B cell (primary cell): Measurements from ENCODE around the gene ZNF132. TPM values are rescaled to one million over a fixed set of nuclear protein-coding genes. Genes with fewer than 3 reads are reported as not detected.

ENCODE experiments used
- ATAC-seq: fragments of 200-7000 bp; cut with Tn5 transposase; one replicate; pipeline ENCODE4 v1.10.0; 2021; ENCODE audit warnings: low read depth, mild to moderate bottlenecking, moderate number of reproducible peaks, moderate library complexity
- CTCF ChIA-PET: fragments of 350-600 bp; sonication (Branson Sonifier 250); formaldehyde crosslinking; loops from one replicate; lab custom pipeline; 2021; ENCODE audit warnings: antibody characterized with exemption, inconsistent platforms; lab: Charles Lee
- POLR2A ChIA-PET: fragments of 350-600 bp; sonication (Branson Sonifier 250); formaldehyde crosslinking; loops from one replicate; lab custom pipeline; 2021; ENCODE audit warnings: antibody characterized with exemption; lab: Charles Lee
- DNase-seq: peaks from one replicate; pipeline ENCODE4 v3.0.0; 2013
- H2AFZ ChIP-seq: 2 replicates; pipeline ENCODE4 v1.6.1; 2012; ENCODE audit warnings: mild to moderate bottlenecking, low read depth, low read length; ENCODE audit not compliant: insufficient read depth, poor library complexity, severe bottlenecking
- H3K27ac ChIP-seq, 2 donors: 1 replicate in 1 of 2; 2 replicates in 1 of 2; pipeline ENCODE4 v1.5.1; 2012 to 2013; ENCODE audit warnings: low read length in 2 of 2, mild to moderate bottlenecking in 2 of 2, moderate library complexity in 1 of 2
- H3K27me3 ChIP-seq, 4 experiments: fragments of 200-600 bp in 1 of 4; sonication (generic) in 1 of 4; replicated peaks in 1 of 4; 1 replicate in 2 of 4; 2 replicates in 2 of 4; pipeline versions ENCODE4 v1.6.1 to v1.7.0; 2013 to 2016; ENCODE audit warnings: low read length in 3 of 4, mild to moderate bottlenecking in 2 of 4, mixed read lengths in 1 of 4, moderate library complexity in 1 of 4; ENCODE audit not compliant: insufficient read depth in 4 of 4, control insufficient read depth in 3 of 4; ENCODE audit errors: control extremely low read depth in 1 of 4
- H3K36me3 ChIP-seq, 2 experiments: replicated peaks in 1 of 2; 1 replicate in 1 of 2; 2 replicates in 1 of 2; pipeline versions ENCODE4 v1.6.1 to v1.7.1; 2013; ENCODE audit warnings: low read length in 1 of 2; ENCODE audit not compliant: insufficient read depth in 2 of 2, control insufficient read depth in 1 of 2; ENCODE audit errors: control extremely low read depth in 1 of 2, extremely low read depth in 1 of 2
- H3K4me1 ChIP-seq, 2 donors: fragments of 200-600 bp in 1 of 2; sonication (generic) in 1 of 2; 1 replicate in 1 of 2; 2 replicates in 1 of 2; pipeline versions ENCODE4 v1.5.1 to v1.6.1; 2013 to 2017; ENCODE audit warnings: low read length in 2 of 2; ENCODE audit not compliant: control insufficient read depth in 2 of 2, insufficient read depth in 2 of 2
- H3K4me2 ChIP-seq: replicated peaks from 2 replicates; pipeline ENCODE3; 2012; ENCODE audit warnings: mild to moderate bottlenecking, low read depth, low read length; ENCODE audit not compliant: poor library complexity, severe bottlenecking
- H3K4me3 ChIP-seq, 5 experiments: fragments of 200-600 bp in 1 of 5; sonication (generic) in 1 of 5; 1 replicate in 3 of 5; 2 replicates in 2 of 5; pipeline versions ENCODE4 v1.5.1 to v1.7.0; 2011 to 2016; ENCODE audit warnings: low read length in 4 of 5, mild to moderate bottlenecking in 4 of 5, low read depth in 2 of 5, control low read depth in 1 of 5, moderate library complexity in 1 of 5; ENCODE audit not compliant: insufficient read depth in 1 of 5; ENCODE audit errors: control extremely low read depth in 1 of 5, extremely low read depth in 1 of 5
- H3K79me2 ChIP-seq: fragments of 200-600 bp; sonication (generic); one replicate; pipeline ENCODE4 v1.6.0; 2016; ENCODE audit warnings: low read length; ENCODE audit not compliant: control insufficient read depth, insufficient read depth
- H3K9ac ChIP-seq: fragments of 200-600 bp; sonication (generic); 2 replicates; pipeline ENCODE4 v1.6.1; 2017; ENCODE audit warnings: mild to moderate bottlenecking, low read length, moderate library complexity
- H3K9me3 ChIP-seq, 3 donors: one replicate each; pipeline versions ENCODE4 v1.6.1 to v1.7.1; 2013; ENCODE audit warnings: low read length in 2 of 3; ENCODE audit not compliant: control insufficient read depth in 2 of 3, insufficient read depth in 1 of 3; ENCODE audit errors: control extremely low read depth in 1 of 3
- H4K20me1 ChIP-seq: 2 replicates; pipeline ENCODE4 v1.6.0; 2012; ENCODE audit warnings: mild to moderate bottlenecking, low read length; ENCODE audit not compliant: insufficient read depth, control insufficient read depth, poor library complexity, severe bottlenecking
- H3K27ac Mint-ChIP-seq: one replicate; pipeline ENCODE4 v1.8.0; 2021; ENCODE audit warnings: mixed read lengths
- H3K27me3 Mint-ChIP-seq: one replicate; pipeline ENCODE4 v1.8.0; 2021; ENCODE audit warnings: mixed read lengths
- H3K4me1 Mint-ChIP-seq: one replicate; pipeline ENCODE4 v1.8.0; 2021; ENCODE audit warnings: mixed read lengths
- H3K4me3 Mint-ChIP-seq: one replicate; pipeline ENCODE4 v1.8.0; 2021; ENCODE audit warnings: mixed read lengths
- H3K9me3 Mint-ChIP-seq: one replicate; pipeline ENCODE4 v1.8.0; 2022; ENCODE audit warnings: mixed read lengths; ENCODE audit not compliant: insufficient read depth
- EZH2 ChIP-seq: IDR thresholded peaks from 2 replicates; pipeline ENCODE4 v1.6.1; 2012; ENCODE audit warnings: borderline replicate concordance, low read depth, mild to moderate bottlenecking, moderate library complexity, low read length; ENCODE audit not compliant: insufficient read depth, poor library complexity, severe bottlenecking
- WGBS: methylation state at CpG from one replicate; pipeline ENCODE4 v1.1.5; 2013; ENCODE audit warnings: missing lambda C conversion rate; ENCODE audit not compliant: insufficient coverage; 5-methylcytosine and 5-hydroxymethylcytosine counted together
- intact Hi-C: fragments of 100-400 bp; cut with micrococcal nuclease; formaldehyde crosslinking; loops from one replicate; pipeline ENCODE4 v1.10.0; 2022
- polyA plus RNA-seq: library from polyadenylated mRNA; depleted of rRNA; stranded (reverse); fragments of >200 nt; gene quantifications from 2 replicates; pipeline ENCODE4 v1.2.3, GENCODE V29; 2012
- total RNA-seq, 2 donors: library from RNA; stranded (reverse); fragments of 120-200 nt in 1 of 2; gene quantifications; 1 replicate in 1 of 2; 2 replicates in 1 of 2; pipeline versions ENCODE4 v1.2.3 to v1.2.4, GENCODE V29; 2013 to 2022
- TF ChIP-seq, protein P1 (sequence below): fragments of 200-600 bp; IDR thresholded peaks from one replicate; pipeline ENCODE4 v1.8.0; 2022; ENCODE audit warnings: antibody characterized with exemption, mild to moderate bottlenecking

The ZNF132 gene
- total and polyA plus RNA-seq, 2 donors (not counting 1 experiment from before 2014, with no cell fraction given): 1.6 to 14.7 TPM

DNA sequence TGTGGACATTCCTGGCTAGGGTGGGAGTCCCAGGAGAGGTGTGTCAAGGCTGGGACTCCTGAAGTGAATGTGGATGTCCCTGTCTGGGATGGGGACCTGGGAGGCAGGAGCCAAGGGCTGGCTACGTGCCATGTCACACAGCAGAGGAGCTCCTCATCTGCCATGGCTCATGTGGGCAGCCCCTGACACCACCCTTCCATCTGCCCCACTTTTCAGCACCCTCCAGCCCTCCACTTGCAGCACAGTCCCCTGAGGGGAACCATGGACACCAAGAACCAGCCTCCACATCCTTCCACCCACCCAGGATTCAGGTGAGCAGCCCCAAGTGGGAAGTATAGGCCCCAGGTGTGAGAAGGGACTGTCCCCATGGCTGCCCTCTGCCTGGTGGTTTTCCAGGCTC, 37.9 kb upstream of the ZNF132 start:
- POLR2A ChIA-PET: no interaction called here
- intact Hi-C loops: loop anchor here (2.0 to 5.0 kb wide), 2 partner anchors 116 to 295 kb away; partner anchors contain the start of genes ZNF274 and ZNF497
- Mint-ChIP-seq H3K27ac (no peak overlapping the region), H3K27me3 (no peaks in the 10 kb centered on the region), H3K4me3 (peak overlapping the region; percentile 45), H3K4me1 (peaks cover 20% of the 10 kb centered on the region), H3K9me3 (no peaks in the 10 kb centered on the region)
- peaks cover 14 to 18% of the 10 kb centered on the region in 2 donors for H3K4me1 ChIP-seq
- no peak overlapping the region for H3K4me3 ChIP-seq
- 100% methylated on average over 1 of the region's 1 CpG for WGBS
- H2AFZ ChIP-seq: no peak overlapping the region
- H3K36me3 ChIP-seq: peaks cover 1 to 2% of the 10 kb centered on the region in 2 experiments
- no peaks in the 10 kb centered on the region for H3K9me3 ChIP-seq
- H3K79me2 ChIP-seq: no peaks in the 10 kb centered on the region
- H3K9ac ChIP-seq: no peak overlapping the region
- no peak for ATAC-seq
- H3K27me3 ChIP-seq: no peaks in the 10 kb centered on the region
- no peak overlapping the region for H3K4me2 ChIP-seq
- CTCF ChIA-PET: no interaction called here
- DNase-seq: no peak
- TF ChIP-seq, protein P1, sequence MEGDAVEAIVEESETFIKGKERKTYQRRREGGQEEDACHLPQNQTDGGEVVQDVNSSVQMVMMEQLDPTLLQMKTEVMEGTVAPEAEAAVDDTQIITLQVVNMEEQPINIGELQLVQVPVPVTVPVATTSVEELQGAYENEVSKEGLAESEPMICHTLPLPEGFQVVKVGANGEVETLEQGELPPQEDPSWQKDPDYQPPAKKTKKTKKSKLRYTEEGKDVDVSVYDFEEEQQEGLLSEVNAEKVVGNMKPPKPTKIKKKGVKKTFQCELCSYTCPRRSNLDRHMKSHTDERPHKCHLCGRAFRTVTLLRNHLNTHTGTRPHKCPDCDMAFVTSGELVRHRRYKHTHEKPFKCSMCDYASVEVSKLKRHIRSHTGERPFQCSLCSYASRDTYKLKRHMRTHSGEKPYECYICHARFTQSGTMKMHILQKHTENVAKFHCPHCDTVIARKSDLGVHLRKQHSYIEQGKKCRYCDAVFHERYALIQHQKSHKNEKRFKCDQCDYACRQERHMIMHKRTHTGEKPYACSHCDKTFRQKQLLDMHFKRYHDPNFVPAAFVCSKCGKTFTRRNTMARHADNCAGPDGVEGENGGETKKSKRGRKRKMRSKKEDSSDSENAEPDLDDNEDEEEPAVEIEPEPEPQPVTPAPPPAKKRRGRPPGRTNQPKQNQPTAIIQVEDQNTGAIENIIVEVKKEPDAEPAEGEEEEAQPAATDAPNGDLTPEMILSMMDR: no peak
- TF ChIP-seq EZH2: no peak
- H3K27ac ChIP-seq: no peak overlapping the region
- no peaks in the 10 kb centered on the region for H4K20me1 ChIP-seq

DNA sequence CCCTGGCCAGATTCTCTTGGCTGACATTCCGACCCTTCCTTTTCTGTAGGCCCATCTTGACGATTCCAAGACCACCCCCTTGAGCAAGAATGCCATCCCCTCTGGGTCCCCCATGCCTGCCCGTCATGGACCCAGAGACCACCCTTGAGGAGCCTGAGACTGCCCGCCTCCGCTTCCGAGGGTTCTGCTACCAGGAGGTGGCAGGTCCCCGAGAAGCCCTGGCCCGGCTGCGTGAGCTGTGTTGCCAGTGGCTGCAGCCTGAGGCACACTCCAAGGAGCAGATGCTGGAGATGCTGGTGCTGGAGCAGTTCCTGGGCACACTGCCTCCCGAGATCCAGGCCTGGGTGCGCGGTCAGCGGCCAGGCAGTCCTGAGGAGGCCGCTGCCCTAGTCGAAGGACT, 37.2 kb upstream of the ZNF132 start:
- Histone ChIP-seq H3K4me1 (peaks cover 14 to 18% of the 10 kb centered on the region in 2 donors), H3K4me2 (peak overlapping the region; percentile 91), H3K9ac (no peak overlapping the region), H3K27me3 (no peaks in the 10 kb centered on the region), H2AFZ (peak overlapping the region; percentile 78), H3K4me3 (no peak overlapping the region), H4K20me1 (no peaks in the 10 kb centered on the region), H3K27ac (no peak overlapping the region), H3K79me2 (no peaks in the 10 kb centered on the region), H3K36me3 (peaks cover 4 to 8% of the 10 kb centered on the region in 2 experiments), H3K9me3 (no peaks in the 10 kb centered on the region)
- ChIA-PET POLR2A (interaction anchor here (1.0 to 1.1 kb wide), 2 partner anchors 10 to 43 kb away, joined by 3 to 4 read pairs; partner anchors contain the start of genes ZBTB45 and ZNF324), CTCF (no interaction called here)
- Mint-ChIP-seq H3K4me1 (peaks cover 20% of the 10 kb centered on the region), H3K27me3 (no peaks in the 10 kb centered on the region), H3K4me3 (peak overlapping the region; percentile 98), H3K9me3 (no peaks in the 10 kb centered on the region), H3K27ac (peak overlapping the region; percentile 98)
- no peak for TF ChIP-seq EZH2
- TF ChIP-seq, protein P1: no peak
- ATAC-seq: no peak
- no peak for DNase-seq
- intact Hi-C loops: loop anchor here (2.0 to 5.0 kb wide), 2 partner anchors 115 to 294 kb away; partner anchors contain the start of genes ZNF274 and ZNF497
- WGBS: 93% methylated on average over 15 of the region's 15 CpGs
